ENCODE data around the gene DYRK1A. TPM values are rescaled to one million over a fixed set of nuclear protein-coding genes. Genes with fewer than 3 reads are reported as not detected.

DYRK1A gene
- total RNA-seq, 1 donor from 2014 or later = 32.7 TPM

GRCh38 chr21:37566790-37567615 lies 200.4 kb downstream of the DYRK1A start:
- no peak for ATAC-seq

GRCh38 chr21:37568415-37568814 lies 201.8 kb downstream of the DYRK1A start:
- ATAC-seq = no peak

- ATAC-seq = no peak
Measured at GRCh38 chr21:37568916-37569315, 202.3 kb downstream of the DYRK1A start.

- no peak for ATAC-seq
Measured at GRCh38 chr21:37571442-37571841, 204.9 kb downstream of the DYRK1A start.

- ATAC-seq = no peak
Measured at GRCh38 chr21:37574316-37574715, 207.7 kb downstream of the DYRK1A start.

- no peak for ATAC-seq
Measured at GRCh38 chr21:37574751-37575150, 208.2 kb downstream of the DYRK1A start.

GRCh38 chr21:37575580-37575979 lies 209.0 kb downstream of the DYRK1A start:
- no peak for ATAC-seq

Other genes starting within 250 kb of the DYRK1A start
- gene VPS26C, start 99.4 kb upstream of the DYRK1A start, total RNA-seq = 36.7 TPM

All from esophagus mucosa (tissue), 1 donor.